ENCODE data around the gene CCDC40. TPM values are rescaled to one million over a fixed set of nuclear protein-coding genes. Genes with fewer than 3 reads are reported as not detected.

Gene CCDC40
- total and polyA plus RNA-seq, 2 of the 13 experiments (the other 11 are each of a cell fraction or from before 2014, with no cell fraction given), result 4.1 to 5.5 TPM

DNA sequence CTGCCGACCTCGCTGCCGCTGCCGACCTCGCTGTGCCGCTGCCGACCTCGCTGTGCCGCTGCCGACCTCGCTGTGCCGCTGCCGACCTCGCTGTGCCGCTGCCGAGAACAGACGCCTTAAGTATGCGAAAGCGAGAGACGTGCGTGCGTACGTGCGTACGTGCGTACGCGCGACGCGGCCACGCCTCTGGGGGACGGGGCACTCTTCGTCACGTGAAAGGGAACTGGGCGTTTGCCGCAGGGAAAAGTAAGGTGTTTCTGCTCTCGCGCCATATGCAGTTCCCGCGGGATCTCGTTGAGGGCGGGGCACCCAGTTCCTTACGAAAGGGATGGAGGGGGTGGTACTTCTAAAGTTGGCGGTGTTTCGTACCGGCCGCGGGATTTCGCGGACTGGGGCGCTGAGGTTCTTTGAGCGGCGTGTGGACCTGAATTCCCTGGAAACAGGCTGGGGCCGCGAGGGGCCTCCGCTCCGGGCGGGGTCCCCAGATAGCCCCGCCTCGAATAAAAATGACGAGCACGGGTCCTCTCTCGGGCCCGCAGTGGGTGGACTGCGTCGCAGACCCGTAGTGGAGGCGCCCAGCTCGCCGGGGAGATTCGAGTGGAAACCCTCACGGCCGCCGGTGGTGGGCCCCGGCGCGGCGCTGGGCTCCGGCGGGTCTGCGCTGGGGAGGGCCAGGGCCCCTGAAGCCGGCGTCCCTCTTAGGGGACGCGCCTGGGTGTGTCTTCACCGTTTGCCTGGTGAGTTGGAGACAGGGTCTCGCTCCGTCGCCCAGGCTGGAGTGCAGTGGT lies 110.8 kb downstream of the CCDC40 start, which contains the start of gene EIF4A3 (continued):
- TF ChIP-seq, protein P1, sequence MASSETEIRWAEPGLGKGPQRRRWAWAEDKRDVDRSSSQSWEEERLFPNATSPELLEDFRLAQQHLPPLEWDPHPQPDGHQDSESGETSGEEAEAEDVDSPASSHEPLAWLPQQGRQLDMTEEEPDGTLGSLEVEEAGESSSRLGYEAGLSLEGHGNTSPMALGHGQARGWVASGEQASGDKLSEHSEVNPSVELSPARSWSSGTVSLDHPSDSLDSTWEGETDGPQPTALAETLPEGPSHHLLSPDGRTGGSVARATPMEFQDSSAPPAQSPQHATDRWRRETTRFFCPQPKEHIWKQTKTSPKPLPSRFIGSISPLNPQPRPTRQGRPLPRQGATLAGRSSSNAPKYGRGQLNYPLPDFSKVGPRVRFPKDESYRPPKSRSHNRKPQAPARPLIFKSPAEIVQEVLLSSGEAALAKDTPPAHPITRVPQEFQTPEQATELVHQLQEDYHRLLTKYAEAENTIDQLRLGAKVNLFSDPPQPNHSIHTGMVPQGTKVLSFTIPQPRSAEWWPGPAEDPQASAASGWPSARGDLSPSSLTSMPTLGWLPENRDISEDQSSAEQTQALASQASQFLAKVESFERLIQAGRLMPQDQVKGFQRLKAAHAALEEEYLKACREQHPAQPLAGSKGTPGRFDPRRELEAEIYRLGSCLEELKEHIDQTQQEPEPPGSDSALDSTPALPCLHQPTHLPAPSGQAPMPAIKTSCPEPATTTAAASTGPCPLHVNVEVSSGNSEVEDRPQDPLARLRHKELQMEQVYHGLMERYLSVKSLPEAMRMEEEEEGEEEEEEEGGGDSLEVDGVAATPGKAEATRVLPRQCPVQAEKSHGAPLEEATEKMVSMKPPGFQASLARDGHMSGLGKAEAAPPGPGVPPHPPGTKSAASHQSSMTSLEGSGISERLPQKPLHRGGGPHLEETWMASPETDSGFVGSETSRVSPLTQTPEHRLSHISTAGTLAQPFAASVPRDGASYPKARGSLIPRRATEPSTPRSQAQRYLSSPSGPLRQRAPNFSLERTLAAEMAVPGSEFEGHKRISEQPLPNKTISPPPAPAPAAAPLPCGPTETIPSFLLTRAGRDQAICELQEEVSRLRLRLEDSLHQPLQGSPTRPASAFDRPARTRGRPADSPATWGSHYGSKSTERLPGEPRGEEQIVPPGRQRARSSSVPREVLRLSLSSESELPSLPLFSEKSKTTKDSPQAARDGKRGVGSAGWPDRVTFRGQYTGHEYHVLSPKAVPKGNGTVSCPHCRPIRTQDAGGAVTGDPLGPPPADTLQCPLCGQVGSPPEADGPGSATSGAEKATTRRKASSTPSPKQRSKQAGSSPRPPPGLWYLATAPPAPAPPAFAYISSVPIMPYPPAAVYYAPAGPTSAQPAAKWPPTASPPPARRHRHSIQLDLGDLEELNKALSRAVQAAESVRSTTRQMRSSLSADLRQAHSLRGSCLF (CRISPR knock-in tag; IDR thresholded peaks at IDR 0.05; ENCODE audit: borderline replicate concordance), result peak; percentile 93
- TF ChIP-seq SSRP1 (CRISPR knock-in tag; IDR thresholded peaks at IDR 0.05) (0 out of 2 replicates have a peak, but pooled peaks have one; percentile 23), SMARCE1 (IDR thresholded peaks at IDR 0.05; ENCODE audit: borderline replicate concordance) (no peak), ETV5 (CRISPR knock-in tag; IDR thresholded peaks at IDR 0.05; ENCODE audit: borderline replicate concordance) (no peak; the same call in 1 of the 2 replicates), ASH2L (IDR thresholded peaks at IDR 0.05; ENCODE audit: insufficient read length, low read depth, low read length) (peak; percentile 85), NFRKB (IDR thresholded peaks at IDR 0.05) (no peak), SAFB2 (CRISPR knock-in tag; IDR thresholded peaks at IDR 0.05; ENCODE audit: borderline replicate concordance, low read depth) (peak; percentile 69; the same call in 1 of the 2 replicates), SMAD9 (CRISPR knock-in tag; IDR thresholded peaks at IDR 0.05) (peak; percentile 58; the same call in 1 of the 2 replicates), ZBTB1 (CRISPR knock-in tag; IDR thresholded peaks at IDR 0.05; ENCODE audit: borderline replicate concordance) (no peak), ZNF589 (CRISPR knock-in tag; conservative IDR thresholded peaks at IDR 0.05) (peak; percentile 55), ZNF746 (CRISPR knock-in tag; IDR thresholded peaks at IDR 0.05) (peak; percentile 34), HCFC1 (IDR thresholded peaks at IDR 0.05; ENCODE audit: low read depth, low read length) (peak; percentile 58), JDP2 (CRISPR knock-in tag; IDR thresholded peaks at IDR 0.05; ENCODE audit: borderline replicate concordance) (no peak; the same call in 1 of the 2 replicates), ZNF160 (CRISPR knock-in tag; IDR thresholded peaks at IDR 0.05) (peak; percentile 84), HNRNPL (IDR thresholded peaks at IDR 0.05; ENCODE audit: low read depth, low read length) (no peak), ZNF225 (CRISPR knock-in tag; IDR thresholded peaks at IDR 0.05) (peak; percentile 97), TBX3 (IDR thresholded peaks at IDR 0.05; ENCODE audit: borderline replicate concordance) (peak; percentile 79), TRIM24 (CRISPR knock-in tag; IDR thresholded peaks at IDR 0.05) (no peak), CAMTA2 (CRISPR knock-in tag; IDR thresholded peaks at IDR 0.05; ENCODE audit: borderline replicate concordance) (no peak; the same call in 1 of the 2 replicates), NR3C1 (CRISPR knock-in tag; IDR thresholded peaks at IDR 0.05) (no peak), ZFP36L2 (CRISPR knock-in tag; IDR thresholded peaks at IDR 0.05) (peak; percentile 43; the same call in 1 of the 2 replicates), RELA (CRISPR knock-in tag; IDR thresholded peaks at IDR 0.05) (peak; percentile 64; the same call in 1 of the 2 replicates), ZFX (CRISPR knock-in tag; IDR thresholded peaks at IDR 0.05; ENCODE audit: low read depth) (peak; percentile 87)
- TF ChIP-seq, protein P2, sequence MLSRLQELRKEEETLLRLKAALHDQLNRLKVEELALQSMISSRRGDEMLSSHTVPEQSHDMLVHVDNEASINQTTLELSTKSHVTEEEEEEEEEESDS (CRISPR knock-in tag; IDR thresholded peaks at IDR 0.05; ENCODE audit: borderline replicate concordance), result no peak; the same call in 1 of the 2 replicates
- TF ChIP-seq, protein P3, sequence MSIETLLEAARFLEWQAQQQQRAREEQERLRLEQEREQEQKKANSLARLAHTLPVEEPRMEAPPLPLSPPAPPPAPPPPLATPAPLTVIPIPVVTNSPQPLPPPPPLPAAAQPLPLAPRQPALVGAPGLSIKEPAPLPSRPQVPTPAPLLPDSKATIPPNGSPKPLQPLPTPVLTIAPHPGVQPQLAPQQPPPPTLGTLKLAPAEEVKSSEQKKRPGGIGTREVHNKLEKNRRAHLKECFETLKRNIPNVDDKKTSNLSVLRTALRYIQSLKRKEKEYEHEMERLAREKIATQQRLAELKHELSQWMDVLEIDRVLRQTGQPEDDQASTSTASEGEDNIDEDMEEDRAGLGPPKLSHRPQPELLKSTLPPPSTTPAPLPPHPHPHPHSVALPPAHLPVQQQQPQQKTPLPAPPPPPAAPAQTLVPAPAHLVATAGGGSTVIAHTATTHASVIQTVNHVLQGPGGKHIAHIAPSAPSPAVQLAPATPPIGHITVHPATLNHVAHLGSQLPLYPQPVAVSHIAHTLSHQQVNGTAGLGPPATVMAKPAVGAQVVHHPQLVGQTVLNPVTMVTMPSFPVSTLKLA (IDR thresholded peaks at IDR 0.05), result peak; percentile 86
